Measurements from ENCODE around the gene NDUFB4. TPM values are rescaled to one million over a fixed set of nuclear protein-coding genes. Genes with fewer than 3 reads are reported as not detected.

Gene NDUFB4
- total and polyA plus RNA-seq, 9 of the 15 experiments (the other 6 are each of a cell fraction or from before 2014, with no cell fraction given): 124 to 670 (median 227) TPM

- TF ChIP-seq ARNT (IDR thresholded peaks at IDR 0.05): no peak
- no peak for TF ChIP-seq ZBTB43 (CRISPR knock-in tag; IDR thresholded peaks at IDR 0.05)
These were observed 53.7 kb downstream of the NDUFB4 start (continued) for GRCh38 chr3:120649830-120650233.

DNA sequence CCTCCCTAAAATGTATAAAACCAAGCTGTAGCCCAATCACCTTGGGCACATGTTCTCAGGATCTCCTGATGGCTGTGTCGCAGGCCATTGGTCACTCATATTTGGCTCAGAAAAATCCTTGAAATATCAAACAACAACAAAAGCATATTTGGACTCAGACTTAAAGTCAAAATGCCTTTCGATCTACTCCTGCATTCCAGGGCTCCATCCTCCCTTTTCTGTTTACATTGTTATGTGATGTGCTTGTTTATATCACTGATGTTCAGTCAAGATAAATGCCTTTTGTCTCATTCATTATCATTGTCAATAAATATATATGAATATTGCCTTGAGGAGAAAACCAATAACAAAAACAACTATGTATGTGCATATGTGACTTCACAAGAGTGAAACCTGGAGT is 54.2 kb downstream of the NDUFB4 start:
- POLR2A ChIA-PET: no interaction called here
- intact Hi-C loops (cut with micrococcal nuclease) (no loop called here), in situ Hi-C loops (cut with MboI) (no loop called here)
- Histone ChIP-seq H3K4me1 (replicated peaks in 1 of 2; ENCODE audit: control insufficient read depth in 2 of 2, insufficient read depth in 2 of 2, low read length in 2 of 2) (peaks cover 0 to 14% of the 10 kb centered on the region in 2 experiments; a peak in 4 of 5 replicates), H3K9ac (ENCODE audit: insufficient read depth in 1 of 2, low read depth in 2 of 2, low read length in 2 of 2) (no peak overlapping the region), H3K27me3 (ENCODE audit: control insufficient read depth in 2 of 2, insufficient read depth in 2 of 2, low read length in 2 of 2) (no peaks in the 10 kb centered on the region), H3K27ac (ENCODE audit: extremely low read depth, low read depth, low read length) (no peak overlapping the region), H3K4me3 (no peak overlapping the region), H3K9me1 (ENCODE audit: control insufficient read depth, insufficient read depth, low read length) (no peaks in the 10 kb centered on the region), H4K20me1 (replicated peaks; ENCODE audit: control insufficient read depth, insufficient read depth, low read length) (no peaks in the 10 kb centered on the region), H3K9me3 (replicated peaks; ENCODE audit: control insufficient read depth, insufficient read depth, low read depth, low read length) (no peaks in the 10 kb centered on the region), H2AFZ (ENCODE audit: low read depth, low read length) (no peak overlapping the region), H3K36me3 (ENCODE audit: control insufficient read depth, insufficient read depth, low read length) (no peaks in the 10 kb centered on the region), H3K79me2 (ENCODE audit: control insufficient read depth, insufficient read depth, low read length) (no peaks in the 10 kb centered on the region), H3K4me2 (ENCODE audit: insufficient read depth, low read length) (no peak overlapping the region)
- 58% methylated on average over 2 of the region's 2 CpGs for WGBS (ENCODE audit: insufficient coverage, low coverage, missing lambda C conversion rate)
- DNase-seq (ENCODE audit: extremely low read depth in 1 of 4, low spot score in 3 of 4): no peak
- CTCF ChIA-PET (ENCODE audit: low intra/inter-chr PET ratio): no interaction called here
- ATAC-seq: no peak
- BruUV-seq (replicated peaks): no TSS peak
- no peak for FAIRE-seq
- no peak for TF ChIP-seq CBX3 (IDR thresholded peaks at IDR 0.05; ENCODE audit: borderline replicate concordance in 1 of 2, low read length in 2 of 2)
- TF ChIP-seq ZNF146 (CRISPR knock-in tag; IDR thresholded peaks at IDR 0.05; ENCODE audit: unreplicated experiment): no peak
- no peak for TF ChIP-seq MGA (IDR thresholded peaks at IDR 0.05)
- no peak for TF ChIP-seq NFATC3 (IDR thresholded peaks at IDR 0.05)
- no peak for TF ChIP-seq ZBTB43 (CRISPR knock-in tag; IDR thresholded peaks at IDR 0.05)
- TF ChIP-seq CAMTA2 (CRISPR knock-in tag; conservative IDR thresholded peaks at IDR 0.05): no peak
- no peak for TF ChIP-seq TRIM28 (IDR thresholded peaks at IDR 0.05)

Measured in K562 (cell line).